CD4-positive, alpha-beta T cell treated with Interleukin-4 for 1 hour (primary cell): ENCODE results near the gene TRAP1.
A peak's percentile ranks its signal among the peaks of the same experiment; 100 is the strongest.
"Not testable (repeated sequence)": the region's sequence is repeated elsewhere in the genome, so short reads cannot be mapped to it uniquely, and the experiment has no call there.

Experiments used
- DNase-seq, 2 donors: peaks; one replicate each; pipeline ENCODE4 v3.0.0-alpha.2; 2020 to 2022

TRAP1 gene

DNA sequence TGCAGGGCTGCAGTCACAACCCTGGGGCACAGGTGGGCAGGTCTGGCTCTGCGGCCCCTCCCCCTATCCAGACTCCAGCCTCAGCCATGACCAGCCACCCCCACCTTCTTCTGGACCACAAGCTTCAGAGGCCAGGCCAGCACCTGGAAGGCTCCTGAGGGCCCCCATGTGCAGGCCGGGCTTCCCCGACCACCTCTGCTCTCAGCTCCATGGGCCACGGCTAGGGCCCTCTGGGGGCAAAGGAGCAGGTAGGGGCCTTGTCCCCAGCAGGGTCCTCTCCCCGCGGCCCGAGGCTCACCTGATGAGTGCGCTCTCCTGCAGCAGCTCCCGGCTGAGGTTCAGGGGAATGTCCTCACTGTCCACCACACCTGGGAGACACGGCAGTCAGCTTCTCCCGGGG, 45.9 kb downstream of the TRAP1 start:
- no peak for DNase-seq

DNA sequence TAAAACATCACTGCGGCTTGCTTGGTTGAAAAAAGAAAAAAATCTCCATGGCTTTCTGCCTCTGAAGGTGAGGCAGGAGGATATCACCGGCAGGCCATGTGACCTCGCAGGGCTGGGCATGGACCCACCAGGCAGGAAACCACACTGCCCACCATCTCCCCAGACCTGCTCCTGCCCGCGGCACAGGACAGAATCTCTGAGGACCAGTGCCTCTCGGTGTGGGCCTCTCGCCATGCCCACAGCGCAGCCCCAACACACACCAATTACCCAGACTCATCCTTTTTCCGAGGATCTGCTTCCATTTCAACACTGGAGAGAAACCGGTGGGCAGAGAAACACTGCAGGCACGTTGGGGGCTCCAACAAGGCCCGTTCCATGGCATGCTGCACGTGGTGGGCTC, 46.6 kb downstream of the TRAP1 start:
- no peak for DNase-seq

DNA sequence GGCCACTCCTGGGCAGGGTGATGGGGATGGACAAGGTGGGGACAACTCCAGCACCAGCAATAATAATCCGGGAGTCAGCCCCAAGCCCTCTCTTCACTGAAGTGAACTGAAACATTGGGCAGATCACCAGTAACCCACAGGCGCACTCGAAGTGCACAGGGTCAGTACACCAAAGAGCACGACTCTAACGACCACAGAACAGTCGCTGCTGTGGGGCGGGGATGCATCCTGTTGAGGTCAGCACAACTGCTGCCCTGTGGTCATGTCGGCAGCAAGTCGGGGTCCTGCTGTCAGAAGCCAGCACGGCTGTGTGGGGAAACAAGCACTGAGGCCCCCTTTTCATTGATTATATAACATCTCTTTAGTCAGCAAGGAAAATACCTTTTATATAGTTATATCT, 48.2 kb downstream of the TRAP1 start:
- DNase-seq = no peak

DNA sequence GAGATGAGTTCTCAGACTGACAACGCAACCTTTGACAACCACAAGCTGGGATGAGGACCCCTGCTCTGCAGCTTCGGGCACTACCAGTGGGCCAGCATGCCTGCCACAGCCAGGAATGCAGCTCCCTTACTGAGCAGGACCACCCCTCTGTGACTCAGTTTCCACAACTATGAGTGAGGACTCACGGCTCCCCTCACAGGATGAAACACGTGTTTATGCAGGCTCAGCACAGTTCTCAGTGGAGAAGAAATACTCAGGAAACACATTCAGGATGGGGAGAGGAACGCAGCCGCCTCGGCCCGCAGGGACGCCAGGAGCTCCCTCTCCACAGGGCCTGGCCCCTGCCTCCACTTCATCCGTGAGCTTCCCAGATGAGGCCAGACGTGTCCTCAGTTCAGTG, 48.7 kb downstream of the TRAP1 start:
- no peak for DNase-seq

DNA sequence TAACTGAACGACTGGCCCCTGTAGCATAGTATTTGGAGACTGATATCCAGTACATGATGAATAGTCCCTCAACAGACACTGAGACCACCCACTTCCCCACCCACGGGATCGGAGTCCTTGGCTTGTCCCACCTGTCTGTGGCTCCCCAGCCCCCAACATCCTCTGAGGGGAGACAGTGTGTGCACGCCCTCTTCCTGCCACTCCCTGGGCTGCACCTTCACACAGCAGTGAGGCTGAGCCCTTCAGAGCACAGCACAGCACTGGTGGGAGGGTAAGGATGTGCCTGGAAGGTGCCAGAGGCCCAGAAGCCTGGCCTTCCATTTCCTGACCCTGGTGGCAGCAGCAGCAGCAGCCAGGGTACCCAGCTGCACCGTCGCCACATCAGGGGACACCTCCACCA, 51.8 kb downstream of the TRAP1 start:
- DNase-seq = peak; percentile 23 to 48

DNA sequence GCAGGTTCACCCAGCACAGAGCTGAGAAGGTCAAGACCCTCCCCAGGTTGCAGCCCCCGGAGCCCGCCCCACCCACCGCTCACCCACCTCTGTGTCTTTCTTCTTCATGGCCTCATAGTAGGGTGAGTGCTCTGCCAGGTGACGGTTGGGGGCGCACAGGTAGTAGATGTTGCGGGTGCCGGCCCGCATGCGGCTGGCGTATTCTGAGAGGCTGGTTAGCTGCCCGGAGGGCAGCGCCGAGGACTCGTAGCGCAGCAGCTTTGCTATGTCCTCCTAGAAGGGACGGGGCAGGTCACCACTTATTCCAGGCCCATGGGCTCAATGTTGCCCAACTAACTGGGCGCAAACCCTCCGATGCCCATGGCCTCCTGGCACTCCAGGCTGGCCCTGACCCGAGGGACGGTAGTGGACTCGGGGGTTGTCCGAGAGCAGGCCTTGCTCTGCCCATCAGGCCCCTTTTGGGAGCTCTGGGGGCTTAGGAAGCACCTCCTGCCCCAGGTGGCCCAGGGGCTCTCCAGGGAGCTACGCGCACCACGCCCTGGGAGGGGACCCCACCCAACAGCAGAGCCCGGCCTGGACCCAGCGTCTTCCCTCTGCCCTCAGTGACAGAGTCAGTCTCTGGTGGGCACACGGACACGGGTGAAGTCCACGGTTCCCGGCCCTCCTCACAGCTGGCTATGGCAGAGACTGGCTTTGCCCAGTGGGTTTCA, 53.0 kb downstream of the TRAP1 start:
- DNase-seq = no peak

DNA sequence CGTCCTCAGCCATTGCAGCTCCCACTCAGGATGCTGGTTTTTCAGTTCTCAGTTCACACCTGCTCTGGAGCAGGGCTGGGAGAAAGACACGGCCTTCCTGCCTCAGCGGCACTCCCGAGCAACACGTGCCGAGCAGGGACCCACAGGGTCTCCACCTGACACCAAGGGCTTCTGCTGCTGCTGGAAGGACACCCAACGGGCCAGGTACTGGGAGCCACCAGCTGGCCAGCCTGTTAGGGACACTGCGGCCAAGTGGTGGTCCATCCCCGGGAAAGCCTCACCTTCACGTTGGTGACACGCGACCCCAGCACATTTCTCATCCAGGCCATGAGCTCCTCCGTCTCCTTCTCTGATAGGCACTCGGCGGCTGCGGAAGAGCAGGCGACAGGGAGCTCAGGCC, 54.7 kb downstream of the TRAP1 start:
- DNase-seq = no peak

DNA sequence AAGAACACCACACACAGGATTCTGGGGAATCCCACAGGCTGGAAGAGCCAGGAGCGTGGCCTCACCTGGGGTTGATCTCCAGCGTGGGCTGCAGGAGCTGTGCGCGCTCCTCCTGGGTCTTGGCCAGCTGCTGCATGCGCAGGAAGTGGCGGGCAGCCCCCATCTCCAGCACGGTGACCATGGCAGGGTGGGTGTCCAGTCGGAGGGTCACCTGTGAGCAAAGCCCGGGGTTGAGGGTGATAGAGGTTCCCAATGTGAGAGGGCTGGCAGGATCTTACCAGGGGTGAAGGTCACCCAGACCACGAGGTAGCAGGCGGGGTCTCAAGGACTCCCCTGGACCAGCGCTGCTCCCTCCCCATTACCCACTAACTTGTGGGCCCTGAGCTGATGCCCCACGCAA, 55.4 kb downstream of the TRAP1 start:
- DNase-seq = no peak

DNA sequence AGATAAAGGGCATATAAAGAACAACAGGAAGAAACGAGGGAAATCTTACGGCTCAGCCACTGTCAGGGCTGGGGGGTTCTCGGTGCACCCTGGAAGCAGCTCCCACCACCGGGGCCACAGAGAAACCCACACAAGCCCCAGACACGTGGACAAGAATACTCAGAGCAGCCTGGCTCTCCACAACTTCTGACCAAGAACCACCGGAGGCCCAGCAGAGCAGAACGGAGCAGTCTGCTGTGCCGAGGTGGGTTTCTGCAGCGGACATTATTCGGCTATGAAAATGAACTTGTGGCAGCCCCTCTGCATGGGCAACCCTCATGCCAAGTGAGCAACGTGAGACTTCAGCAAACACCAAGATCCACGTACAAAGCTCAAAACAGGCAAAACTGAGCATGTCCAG, 56.0 kb downstream of the TRAP1 start:
- DNase-seq = no peak

DNA sequence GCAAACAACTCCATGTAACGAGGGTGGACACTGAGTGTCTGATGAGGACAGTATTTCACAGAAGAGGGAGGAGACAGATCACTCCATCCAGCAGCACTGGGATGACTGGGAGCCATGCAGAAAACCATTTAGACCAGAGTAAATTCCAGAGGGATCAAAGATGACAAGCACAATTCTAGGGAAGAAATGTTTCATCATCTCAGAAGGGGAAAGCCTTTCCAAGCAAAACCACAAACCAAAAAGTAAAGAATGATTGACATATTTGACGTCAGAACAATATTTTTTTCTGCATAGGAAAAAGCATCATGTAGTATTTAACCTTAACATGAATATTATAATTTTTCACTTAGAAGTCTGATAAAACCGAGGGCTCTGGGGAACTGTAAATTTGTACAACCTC, 58.1 kb downstream of the TRAP1 start:
- DNase-seq = no peak

DNA sequence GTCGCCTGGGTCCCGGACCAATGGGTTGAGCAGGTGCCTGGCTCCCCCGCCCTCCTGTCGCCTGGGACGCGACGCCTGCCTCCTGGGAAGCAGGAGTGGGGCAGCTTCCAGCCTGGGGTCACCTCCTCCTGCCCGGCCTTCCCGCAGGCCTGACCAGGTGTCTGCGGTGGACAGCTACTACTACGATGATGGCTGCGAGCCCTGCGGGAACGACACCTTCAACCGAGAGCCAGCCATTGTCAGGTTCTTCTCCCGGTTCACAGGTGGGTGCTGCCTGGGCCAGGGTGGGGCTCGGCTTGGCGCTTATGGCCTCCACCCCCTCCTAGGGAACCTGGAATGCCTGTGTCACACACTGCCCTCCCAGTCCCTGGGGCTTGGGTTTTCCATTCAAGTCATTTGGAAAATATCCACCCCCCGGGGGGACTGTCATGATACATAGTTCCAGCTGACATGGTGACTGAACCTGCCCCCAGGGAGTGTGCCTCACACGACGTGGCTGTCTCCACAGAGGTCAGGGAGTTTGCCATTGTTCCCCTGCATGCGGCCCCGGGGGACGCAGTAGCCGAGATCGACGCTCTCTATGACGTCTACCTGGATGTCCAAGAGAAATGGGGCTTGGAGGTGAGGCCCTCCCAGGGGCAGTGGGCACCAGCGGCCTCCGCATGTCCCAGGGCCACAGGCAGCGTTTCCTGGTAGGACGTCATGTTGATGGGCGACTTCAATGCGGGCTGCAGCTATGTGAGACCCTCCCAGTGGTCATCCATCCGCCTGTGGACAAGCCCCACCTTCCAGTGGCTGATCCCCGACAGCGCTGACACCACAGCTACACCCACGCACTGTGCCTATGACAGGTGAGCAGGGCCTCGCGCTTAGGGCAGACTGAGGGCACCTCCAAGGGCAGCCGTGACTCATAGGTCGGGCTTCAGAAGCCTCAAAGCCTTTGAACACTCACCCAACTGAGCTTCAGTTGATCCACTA, 60.5 kb downstream of the TRAP1 start:
- no peak for DNase-seq

DNA sequence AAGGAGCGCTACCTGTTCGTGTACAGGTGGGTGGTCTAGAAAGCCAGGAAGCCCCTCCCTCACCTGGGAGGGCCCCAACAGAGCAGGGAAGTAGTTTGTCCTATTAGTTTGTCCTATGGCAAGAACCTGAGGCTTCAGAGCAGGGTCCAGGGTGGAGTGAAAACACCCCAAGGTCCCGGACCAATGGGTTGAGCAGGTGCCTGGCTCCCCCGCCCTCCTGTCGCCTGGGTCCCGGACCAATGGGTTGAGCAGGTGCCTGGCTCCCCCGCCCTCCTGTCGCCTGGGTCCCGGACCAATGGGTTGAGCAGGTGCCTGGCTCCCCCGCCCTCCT, 61.2 kb downstream of the TRAP1 start:
- DNase-seq = not testable (repeated sequence)

DNA sequence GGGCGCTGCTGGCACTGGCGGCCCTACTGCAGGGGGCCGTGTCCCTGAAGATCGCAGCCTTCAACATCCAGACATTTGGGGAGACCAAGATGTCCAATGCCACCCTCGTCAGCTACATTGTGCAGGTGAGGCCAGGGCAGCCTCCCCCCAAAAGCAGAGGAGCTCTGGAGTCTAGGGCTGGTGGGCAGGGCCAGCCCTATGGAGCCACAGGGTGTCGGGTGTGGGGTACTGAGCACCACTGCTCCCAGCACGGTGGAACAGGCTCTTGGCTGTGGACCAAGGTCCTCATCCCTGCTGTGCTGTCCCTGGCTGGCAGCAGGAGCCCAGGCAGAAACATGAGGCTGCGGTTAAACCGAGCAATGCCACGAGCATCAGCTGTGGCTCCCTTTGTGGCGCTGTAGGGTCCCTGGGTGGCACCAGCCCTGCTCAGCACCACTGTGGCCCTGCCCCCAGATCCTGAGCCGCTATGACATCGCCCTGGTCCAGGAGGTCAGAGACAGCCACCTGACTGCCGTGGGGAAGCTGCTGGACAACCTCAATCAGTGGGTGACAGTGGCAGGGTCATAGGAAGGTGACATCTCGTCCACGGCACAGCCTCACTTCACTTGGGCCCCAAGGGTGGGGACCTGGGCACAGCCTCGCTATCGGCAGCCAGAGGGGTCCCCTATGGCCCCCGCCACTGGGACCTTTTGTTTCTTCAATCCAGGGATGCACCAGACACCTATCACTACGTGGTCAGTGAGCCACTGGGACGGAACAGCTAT, 61.7 kb downstream of the TRAP1 start:
- DNase-seq = no peak

DNA sequence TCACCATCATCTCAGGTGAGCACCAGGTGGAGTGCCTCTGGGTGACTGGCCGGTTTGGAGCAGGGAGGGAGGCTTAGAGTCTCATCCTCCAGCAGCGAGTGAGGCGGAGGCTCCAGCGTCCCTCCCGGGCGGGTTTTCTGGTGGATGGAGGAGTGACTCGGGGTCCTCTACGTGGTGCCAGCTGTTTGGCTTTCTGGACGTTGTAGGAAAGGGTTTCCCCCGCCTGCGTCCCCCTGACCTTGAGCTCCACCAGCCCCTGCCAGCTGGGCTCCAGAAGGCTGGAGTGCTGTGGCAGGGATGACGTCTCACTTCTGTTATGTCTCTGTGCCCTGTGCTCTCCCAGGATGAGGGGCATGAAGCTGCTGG, 62.3 kb downstream of the TRAP1 start:
- DNase-seq = no peak

DNA sequence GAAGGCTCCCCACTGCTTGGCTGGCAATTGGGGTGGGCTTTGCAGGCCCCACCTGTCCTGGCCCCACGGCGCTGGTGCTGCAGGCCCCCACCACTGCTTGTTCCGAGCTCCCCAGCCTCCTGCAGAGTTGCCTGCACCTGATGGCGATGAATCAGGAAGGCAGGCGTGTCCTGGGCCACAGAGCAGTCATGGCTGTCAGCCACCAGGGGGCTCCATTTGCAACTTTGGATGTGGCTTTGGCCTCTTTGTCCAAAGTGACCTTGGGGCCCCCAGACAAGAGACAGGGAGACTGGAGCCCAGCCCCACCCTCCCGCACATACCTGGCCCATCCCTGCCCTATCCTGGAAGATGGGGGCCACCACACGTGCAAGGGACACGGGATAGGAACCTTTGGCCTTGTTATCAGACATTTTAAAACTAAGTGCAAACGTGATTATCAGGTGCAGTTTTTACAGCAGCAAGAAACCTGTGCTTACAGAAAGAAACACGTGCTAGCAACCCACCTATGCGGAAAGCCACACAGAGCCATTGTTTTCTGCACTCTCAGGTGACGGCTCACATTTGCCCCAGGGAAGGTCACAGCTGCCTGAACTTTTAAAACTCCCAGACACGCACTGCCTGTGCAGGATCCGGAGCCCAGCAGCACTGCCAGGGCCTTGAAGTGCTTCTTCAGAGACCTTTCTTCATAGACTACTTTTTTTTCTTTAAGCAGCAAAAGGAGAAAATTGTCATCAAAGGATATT, 62.9 kb downstream of the TRAP1 start, which contains the start of gene DNASE1:
Gene DNASE1, plus strand, starts transcription at position 443 of the 743 bp plus-strand sequence. CDS start 683 bp downstream, outside the sequence.
- peak; percentile 57 for DNase-seq

DNA sequence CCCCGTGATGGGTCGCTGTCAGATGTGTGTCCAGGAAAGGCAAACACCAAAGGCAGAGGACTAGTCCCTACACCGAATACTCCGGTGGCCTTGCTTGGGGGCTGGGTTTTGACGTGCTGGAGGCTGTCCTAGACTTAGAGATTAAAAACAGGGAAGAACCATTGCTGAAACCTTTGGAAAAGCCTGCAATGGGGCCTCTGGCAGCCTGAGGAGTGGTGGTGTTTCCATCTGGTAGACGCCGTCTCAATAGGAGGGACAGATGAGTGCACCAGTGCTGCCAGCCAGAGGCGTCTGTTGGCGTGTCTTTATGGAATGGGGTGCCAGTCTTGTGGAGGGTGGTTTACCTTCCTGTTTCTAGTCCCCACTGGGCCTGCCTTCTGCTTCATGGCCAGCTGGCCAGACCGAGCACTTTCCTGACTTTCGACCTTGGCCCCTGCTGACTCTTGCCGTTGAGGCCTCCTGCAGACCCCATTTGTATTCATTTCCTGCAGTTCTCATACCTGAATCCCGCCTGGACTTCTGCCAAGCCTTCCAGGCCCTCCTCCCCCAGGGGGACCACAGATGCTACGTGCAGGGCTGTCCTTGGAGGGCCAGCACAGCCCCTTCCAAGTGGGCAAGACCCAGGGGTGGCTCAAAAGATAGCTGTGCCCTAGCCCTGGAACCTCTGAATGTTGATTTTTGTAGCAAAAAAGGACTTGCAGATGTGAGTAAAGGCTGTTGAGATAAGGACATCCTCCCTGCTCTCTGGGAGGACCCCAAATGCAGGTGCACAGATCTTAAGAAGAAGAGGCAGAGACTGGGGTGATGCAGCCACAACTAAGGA, 64.7 kb downstream of the TRAP1 start:
- DNase-seq = no peak

DNA sequence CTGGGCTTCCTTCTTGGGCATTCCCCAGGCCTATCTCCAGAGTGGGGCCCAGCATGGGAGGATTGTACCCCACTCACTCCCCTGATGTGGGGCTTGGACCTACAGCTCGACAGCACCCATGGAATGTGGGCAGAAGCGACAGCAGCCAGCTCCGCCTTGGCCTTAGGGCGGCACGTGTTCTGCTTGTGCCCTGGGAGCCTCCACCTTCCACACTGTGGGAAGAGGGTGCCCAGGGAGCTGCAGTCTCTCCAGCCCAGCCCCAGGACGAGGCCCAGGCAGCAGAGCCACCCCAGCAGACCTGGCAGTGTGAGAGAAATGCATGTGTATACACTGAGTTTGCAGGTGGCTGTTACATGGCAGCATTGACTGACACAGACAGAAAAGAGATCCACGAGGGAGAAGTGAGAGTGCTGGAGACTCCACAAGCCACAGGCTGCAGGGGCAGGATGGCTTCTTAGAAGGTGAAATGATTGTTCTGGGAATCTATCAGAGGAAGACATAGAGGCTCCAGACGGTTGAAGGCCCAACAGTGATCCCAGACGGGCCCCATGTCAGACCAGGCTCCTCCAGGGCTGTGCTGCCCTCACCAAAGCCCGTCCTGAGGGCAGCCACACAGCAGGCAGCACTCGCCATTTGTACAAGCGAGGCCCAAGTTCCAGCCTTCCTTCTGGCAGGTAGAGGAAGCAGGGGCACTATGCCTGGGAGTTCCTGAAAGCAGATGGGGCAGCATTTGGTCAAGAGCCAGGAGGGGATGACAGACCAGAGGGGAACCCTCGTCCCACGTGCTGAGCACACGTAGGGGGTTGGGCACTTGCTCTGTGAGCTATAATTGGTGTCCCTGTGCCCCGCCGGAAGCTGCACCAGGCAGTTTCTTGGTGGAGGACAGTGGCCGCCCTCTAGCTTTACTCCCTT, 65.6 kb downstream of the TRAP1 start:
- no peak for DNase-seq

DNA sequence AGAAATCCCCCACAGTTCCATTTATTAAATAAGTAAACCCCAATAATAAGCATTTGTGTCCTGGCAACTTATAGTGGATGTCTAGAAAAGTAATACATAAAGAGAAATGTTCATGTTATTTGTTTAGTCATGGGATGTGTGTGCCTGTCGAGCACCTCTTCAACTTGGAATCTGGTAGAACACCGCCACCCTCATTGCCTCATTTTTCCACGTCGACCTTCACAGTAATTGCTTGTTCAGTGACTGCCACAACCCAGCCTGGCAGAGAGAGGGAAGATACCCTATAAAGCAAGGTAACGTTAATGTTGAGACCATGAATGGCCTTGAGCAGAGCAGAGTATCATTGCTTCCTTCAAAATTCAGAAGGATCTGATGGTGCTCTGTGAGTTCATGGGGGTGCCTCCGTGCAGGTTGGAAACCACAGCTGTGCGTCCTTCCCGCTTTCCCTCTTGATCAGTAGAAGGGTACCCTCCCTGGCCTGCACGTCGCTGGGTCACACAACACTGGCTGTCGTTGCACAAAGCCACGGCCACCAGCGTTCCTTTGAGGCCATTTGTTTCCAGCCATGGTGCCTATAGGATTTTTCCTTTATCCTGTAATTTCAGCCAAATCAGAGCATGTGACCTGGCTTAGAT, 66.6 kb downstream of the TRAP1 start:
- DNase-seq = no peak

DNA sequence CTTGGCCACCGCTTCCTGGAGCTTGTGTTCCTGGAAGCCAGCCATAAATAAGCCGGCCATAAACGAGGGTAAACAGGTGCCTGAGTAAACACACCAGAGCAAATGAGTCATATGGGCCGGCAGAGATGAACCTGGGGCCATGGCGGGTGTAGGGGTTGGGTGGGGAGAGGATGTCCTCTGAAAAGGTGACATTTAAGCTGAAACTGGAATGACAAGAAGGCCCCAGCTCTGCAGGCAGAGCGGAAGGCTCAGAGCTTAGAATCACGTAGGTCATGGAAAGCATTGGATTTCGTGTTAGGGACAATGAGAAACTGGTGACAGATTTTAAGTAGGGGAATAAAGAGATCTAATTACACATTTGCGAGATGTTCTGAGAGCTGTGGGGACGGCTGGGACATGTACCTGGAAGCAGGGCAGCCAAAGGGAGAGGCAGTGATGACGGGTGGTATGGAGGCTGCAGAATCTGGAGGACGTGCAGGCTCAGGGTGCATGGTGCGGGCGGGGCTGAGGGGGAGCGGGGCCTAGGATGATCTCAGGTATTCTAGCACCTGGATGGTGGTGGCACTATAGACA, 70.9 kb downstream of the TRAP1 start:
- DNase-seq = no peak
